ENCODE results near the gene ZNF730. TPM values are rescaled to one million over a fixed set of nuclear protein-coding genes. Genes with fewer than 3 reads are reported as not detected.

Gene ZNF730
- total and polyA plus RNA-seq, 7 donors, result 0.01 to 0.19 (median 0.13) TPM; not detected in 3

DNA sequence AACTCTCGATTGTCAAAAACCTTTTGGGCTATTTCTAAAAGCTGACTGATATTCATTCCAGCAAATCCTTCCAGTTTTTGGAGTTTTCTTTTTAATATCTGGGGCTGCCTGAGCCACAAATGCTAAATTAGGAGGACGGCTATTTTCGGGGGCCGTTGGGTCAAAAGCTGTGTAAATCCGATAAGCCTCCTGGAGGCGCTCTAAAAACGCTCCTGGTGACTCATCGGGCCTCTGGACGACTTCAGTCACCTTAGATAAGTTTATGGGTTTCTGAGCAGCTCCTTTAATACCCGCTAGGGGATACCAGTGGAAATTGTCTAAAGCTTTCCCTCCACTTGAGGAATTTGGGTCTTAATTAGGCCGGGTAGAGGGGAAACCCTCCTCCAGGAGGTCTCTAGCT is 66.4 kb downstream of the ZNF730 start:
- Histone ChIP-seq H3K27ac (no peak overlapping the region), H3K27me3 (ENCODE audit: insufficient read depth in 3 of 3, low read length in 2 of 3) (no peaks in the 10 kb centered on the region), H3K4me1 (no peaks in the 10 kb centered on the region), H3K9me3 (no peaks in the 10 kb centered on the region), H3K36me3 (ENCODE audit: insufficient read depth in 1 of 2, low read depth in 1 of 2) (no peaks in the 10 kb centered on the region), H3K4me3 (no peak overlapping the region)
- WGBS, 3 donors, result 72 to 78% (median 74%) methylated on average over 11 of the region's 11 CpGs
- ATAC-seq (no peak), DNase-seq (no peak)
- TF ChIP-seq, protein P1, sequence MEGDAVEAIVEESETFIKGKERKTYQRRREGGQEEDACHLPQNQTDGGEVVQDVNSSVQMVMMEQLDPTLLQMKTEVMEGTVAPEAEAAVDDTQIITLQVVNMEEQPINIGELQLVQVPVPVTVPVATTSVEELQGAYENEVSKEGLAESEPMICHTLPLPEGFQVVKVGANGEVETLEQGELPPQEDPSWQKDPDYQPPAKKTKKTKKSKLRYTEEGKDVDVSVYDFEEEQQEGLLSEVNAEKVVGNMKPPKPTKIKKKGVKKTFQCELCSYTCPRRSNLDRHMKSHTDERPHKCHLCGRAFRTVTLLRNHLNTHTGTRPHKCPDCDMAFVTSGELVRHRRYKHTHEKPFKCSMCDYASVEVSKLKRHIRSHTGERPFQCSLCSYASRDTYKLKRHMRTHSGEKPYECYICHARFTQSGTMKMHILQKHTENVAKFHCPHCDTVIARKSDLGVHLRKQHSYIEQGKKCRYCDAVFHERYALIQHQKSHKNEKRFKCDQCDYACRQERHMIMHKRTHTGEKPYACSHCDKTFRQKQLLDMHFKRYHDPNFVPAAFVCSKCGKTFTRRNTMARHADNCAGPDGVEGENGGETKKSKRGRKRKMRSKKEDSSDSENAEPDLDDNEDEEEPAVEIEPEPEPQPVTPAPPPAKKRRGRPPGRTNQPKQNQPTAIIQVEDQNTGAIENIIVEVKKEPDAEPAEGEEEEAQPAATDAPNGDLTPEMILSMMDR (IDR thresholded peaks at IDR 0.05), result no peak
- intact Hi-C loops (cut with DNase I), result no loop called here

- no peaks in the 10 kb centered on the region for H3K4me1 ChIP-seq
- intact Hi-C loops (cut with DNase I), result no loop called here
- no peak for ATAC-seq
- H3K4me3 ChIP-seq, result no peak overlapping the region
- no peak overlapping the region for H3K27ac ChIP-seq
- no peak for DNase-seq
- H3K9me3 ChIP-seq, result no peaks in the 10 kb centered on the region
- no peaks in the 10 kb centered on the region for H3K36me3 ChIP-seq (ENCODE audit: insufficient read depth in 1 of 2, low read depth in 1 of 2)
- WGBS, 3 donors, result 81 to 92% (median 81%) methylated on average over 9 of the region's 9 CpGs
- TF ChIP-seq, protein P1 (IDR thresholded peaks at IDR 0.05), result no peak
- no peaks in the 10 kb centered on the region for H3K27me3 ChIP-seq (ENCODE audit: insufficient read depth in 3 of 3, low read length in 2 of 3)
Observed at GRCh38 chr19:23190341-23190740, 73.5 kb downstream of the ZNF730 start.

Other genes with a start within 250 kb of the ZNF730 start
- gene ZNF728, start 113.8 kb upstream of the ZNF730 start, total RNA-seq, result under 1 TPM; 0.11 to 0.51 (median 0.34) TPM
- gene ZNF728, start 113.8 kb upstream of the ZNF730 start, polyA plus RNA-seq, result under 1 TPM in 1 of 3 donors, not detected in 2; 0.08 TPM
- under 1 TPM; 0.15 to 0.99 (median 0.32) TPM for gene ZNF724, start 133.4 kb downstream of the ZNF730 start, total RNA-seq
- under 1 TPM; 0.06 to 0.17 (median 0.12) TPM for gene ZNF724, start 133.4 kb downstream of the ZNF730 start, polyA plus RNA-seq

Measured in psoas muscle (tissue), 8 donors.